HG03060 (cell line): ENCODE data around the gene PAIP2.
"Not testable (repeated sequence)": the region's sequence is repeated elsewhere in the genome, so short reads cannot be mapped to it uniquely, and the experiment has no call there.

Experiments used
- ATAC-seq: cut with Tn5 transposase; IDR thresholded peaks from one replicate; pipeline ENCODE4 v1.9.1; 2021; ENCODE audit warnings: low read depth, moderate number of reproducible peaks; ENCODE audit not compliant: unreplicated experiment

PAIP2 gene

GRCh38 chr5:139314276-139314675 is 27.4 kb upstream of the PAIP2 start:
- no peak for ATAC-seq

- no peak for ATAC-seq
Measured at GRCh38 chr5:139315056-139315615, 26.5 kb upstream of the PAIP2 start.

DNA sequence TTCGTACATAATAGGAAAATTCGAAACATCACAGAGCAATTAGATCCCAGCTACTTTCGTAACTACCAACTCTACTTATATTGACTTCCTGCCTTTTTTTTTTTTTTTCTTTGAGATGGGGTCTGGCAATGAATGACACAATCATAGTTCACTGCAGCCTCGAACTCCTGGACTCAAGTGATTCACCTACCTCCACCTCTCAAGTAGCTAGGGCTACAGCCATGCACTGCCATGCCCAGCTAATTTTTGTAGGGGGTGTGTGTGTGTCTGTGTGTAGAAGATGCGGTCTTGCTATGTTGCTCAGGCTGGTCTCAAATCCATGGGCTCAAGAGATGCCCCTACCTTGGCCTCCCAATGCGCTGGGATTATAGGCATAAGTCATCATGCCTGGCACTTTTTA is 5.8 kb upstream of the PAIP2 start:
- ATAC-seq = no peak

DNA sequence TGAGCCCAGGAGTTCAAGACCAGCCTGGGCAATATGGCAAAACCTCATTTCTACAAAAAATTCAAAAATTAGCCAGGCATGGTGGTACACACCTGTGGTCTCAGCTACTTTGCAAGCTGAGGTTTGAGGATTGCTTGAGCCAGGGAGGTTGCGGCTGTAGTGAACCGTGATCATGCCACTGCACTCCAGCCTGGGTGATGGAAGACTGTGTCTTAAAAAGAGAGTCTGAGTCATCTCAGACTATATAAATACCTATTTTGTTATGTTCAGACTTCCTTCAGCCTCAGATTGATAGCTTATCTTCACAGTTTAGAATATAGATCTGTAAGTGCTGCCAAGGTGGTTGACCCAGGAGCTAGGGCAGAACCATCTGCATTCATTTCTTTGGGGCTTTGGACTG is 1.6 kb upstream of the PAIP2 start:
- ATAC-seq = no peak

GRCh38 chr5:139341187-139341688 is 416 bp upstream of the PAIP2 start:
- no peak for ATAC-seq

- peak; percentile 33 for ATAC-seq
Measured at GRCh38 chr5:139342423-139342723, 719 bp downstream of the PAIP2 start.

DNA sequence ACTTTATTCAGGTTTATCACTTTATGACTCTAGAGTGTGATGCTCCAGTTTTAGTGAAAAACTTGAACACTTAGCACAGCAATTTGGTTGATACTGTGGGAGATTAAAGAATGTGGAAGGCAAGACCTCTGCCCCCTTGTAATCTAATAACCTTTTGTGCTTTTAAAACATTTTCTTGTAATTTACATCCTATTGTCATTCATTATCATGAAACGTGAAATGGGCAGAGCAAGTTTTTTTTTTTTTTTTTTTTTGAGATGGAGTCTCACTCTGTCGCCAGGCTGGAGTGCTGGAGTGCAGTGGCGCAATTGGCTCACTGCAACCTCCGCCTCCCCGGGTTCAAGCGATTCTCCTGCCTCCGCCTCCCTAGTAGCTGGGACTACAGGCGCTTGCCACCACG is 1.8 kb downstream of the PAIP2 start:
- ATAC-seq = no peak

DNA sequence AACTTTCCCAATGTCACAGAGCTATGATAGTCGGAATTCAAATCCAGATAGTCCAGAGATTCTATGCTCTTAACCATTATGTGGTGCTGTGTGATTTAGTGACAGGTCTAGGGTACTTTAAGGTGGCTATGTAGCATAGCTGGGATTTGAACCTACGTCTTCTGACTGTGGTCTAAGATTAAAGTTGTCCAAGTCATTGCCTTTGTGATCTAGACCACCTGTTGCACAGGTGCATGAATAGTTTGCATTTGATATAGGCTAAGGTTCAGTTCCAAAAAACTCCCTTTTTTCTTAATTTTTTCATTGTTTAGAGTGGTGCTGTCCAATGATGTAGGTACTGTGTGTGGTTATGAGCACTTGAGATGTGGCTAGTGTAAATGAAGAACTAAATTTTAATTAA is 2.5 kb downstream of the PAIP2 start:
- ATAC-seq = no peak

GRCh38 chr5:139345442-139345841 is 3.8 kb downstream of the PAIP2 start:
- not testable (repeated sequence) for ATAC-seq

- not testable (repeated sequence) for ATAC-seq
Measured at GRCh38 chr5:139347863-139348262, 6.2 kb downstream of the PAIP2 start.

DNA sequence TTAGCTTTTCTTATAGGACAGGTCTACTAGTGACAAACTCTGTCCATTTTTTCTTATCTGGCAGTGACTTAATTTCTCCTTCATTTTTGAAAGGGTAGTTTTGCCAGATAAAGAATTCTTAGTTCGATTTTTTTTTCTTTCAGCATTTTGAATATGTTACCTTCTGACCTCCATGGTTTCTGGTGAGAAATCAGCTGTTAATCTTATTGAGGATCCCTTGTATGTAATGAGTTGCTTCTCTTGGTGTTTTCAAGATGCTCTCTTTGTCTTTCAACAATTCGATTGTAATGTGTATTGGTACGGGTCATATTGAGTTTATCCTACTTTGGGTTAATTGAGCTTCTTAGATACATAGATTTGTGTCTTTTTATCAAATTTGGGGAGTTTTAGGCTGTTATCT is 12.5 kb downstream of the PAIP2 start:
- ATAC-seq = no peak

- not testable (repeated sequence) for ATAC-seq
Measured at GRCh38 chr5:139355900-139356299, 14.2 kb downstream of the PAIP2 start.

GRCh38 chr5:139358064-139358463 is 16.4 kb downstream of the PAIP2 start:
- no peak for ATAC-seq

DNA sequence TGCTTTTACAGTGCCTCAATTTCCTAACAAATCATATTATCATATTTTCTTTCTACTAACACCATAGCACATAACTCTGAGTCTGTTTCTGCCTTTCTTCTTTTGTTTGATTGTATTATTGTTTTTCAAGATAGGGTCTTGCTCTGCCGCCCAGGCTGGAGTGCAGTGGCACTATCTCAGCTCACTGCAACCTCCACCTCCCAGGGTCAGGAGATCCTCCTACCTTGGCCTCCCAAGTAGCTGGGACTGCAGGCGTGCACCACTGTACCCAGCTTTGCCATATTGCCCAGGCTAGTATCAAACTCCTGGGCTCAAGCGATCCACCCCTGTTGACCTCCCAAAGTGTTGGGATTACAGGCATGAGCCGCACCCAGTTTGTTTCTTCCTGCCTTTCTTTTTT is 18.7 kb downstream of the PAIP2 start:
- ATAC-seq = no peak

DNA sequence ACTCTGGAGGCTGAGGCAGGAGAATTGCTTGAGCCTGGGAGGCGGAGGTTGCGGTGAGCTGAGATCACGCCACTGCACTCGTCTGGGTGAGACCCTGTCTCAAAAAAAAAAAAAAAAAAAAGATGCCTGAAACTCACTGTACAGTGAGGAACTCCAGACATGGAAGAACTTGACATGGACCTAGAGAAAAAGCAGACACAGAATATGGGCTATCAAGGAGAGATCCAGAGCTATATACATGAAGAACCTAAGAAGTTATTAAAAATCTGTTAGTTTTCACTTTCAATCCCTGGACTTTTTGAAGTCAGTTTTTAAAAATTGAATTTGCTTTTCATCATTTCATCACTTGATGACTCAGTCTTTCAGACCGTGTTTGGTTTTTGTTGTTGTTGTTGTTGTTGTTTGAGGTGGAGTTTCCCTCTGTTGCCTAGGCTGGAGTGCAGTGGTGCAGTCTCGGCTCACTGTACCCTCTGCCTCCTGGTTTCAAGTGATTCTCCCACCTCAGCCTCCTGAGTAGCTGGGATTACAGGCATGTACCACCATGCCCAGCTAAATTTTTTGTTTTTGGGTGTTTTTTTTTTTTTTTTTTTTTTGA is 20.3 kb downstream of the PAIP2 start:
- no peak for ATAC-seq

GRCh38 chr5:139363937-139364336 is 22.3 kb downstream of the PAIP2 start:
- no peak for ATAC-seq

DNA sequence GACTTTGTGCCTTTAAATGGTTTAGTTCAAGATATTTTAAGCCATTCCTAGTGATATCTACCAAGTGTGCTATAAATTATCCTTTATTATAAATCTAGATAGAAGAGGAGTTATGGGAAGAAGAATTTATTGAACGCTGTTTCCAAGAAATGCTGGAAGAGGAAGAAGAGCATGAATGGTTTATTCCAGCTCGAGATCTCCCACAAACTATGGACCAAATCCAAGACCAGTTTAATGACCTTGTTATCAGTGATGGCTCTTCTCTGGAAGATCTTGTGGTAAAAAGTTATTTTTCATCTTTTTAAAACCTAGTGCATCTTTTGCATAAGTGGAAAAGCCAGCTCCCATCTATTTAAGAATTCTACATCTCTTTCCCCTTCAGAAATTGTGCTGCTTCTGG is 22.8 kb downstream of the PAIP2 start:
- ATAC-seq = no peak

GRCh38 chr5:139368613-139369012 is 27.0 kb downstream of the PAIP2 start:
- ATAC-seq = no peak

- ATAC-seq = no peak
Measured at GRCh38 chr5:139369181-139369580, 27.5 kb downstream of the PAIP2 start.

- no peak for ATAC-seq
Measured at GRCh38 chr5:139371482-139372435, 30.1 kb downstream of the PAIP2 start.

- ATAC-seq = no peak
Measured at GRCh38 chr5:139374909-139375308, 33.3 kb downstream of the PAIP2 start.

GRCh38 chr5:139376364-139376763 is 34.7 kb downstream of the PAIP2 start:
- no peak for ATAC-seq
